ENCODE data around the gene TBC1D1.

DNA sequence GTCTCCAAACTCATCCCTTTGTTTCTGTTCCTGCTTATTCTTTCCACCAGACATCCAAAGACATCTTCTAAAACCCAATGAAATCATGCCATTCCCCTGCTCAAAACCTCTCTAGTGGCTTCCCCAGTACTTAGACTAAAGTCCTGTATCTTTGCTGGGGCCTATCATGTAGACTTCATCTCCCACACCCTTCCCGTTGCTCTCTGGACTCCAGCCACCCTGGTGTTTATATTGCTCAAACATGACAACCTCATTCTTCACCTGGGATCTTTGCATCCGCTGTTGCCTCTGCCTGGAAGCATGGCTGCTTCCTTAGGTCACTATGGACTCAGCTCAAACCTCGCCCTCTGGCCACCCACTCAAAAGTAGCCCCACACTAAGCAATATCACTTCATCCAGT lies 23.7 kb downstream of the TBC1D1 start:
- TF ChIP-seq EP300 (IDR thresholded peaks at IDR 0.05; ENCODE audit: low read depth) (no peak), POLR2A (IDR thresholded peaks at IDR 0.05) (no peak), POLR2AphosphoS5 (IDR thresholded peaks at IDR 0.05) (no peak)
- TF ChIP-seq, protein P1, sequence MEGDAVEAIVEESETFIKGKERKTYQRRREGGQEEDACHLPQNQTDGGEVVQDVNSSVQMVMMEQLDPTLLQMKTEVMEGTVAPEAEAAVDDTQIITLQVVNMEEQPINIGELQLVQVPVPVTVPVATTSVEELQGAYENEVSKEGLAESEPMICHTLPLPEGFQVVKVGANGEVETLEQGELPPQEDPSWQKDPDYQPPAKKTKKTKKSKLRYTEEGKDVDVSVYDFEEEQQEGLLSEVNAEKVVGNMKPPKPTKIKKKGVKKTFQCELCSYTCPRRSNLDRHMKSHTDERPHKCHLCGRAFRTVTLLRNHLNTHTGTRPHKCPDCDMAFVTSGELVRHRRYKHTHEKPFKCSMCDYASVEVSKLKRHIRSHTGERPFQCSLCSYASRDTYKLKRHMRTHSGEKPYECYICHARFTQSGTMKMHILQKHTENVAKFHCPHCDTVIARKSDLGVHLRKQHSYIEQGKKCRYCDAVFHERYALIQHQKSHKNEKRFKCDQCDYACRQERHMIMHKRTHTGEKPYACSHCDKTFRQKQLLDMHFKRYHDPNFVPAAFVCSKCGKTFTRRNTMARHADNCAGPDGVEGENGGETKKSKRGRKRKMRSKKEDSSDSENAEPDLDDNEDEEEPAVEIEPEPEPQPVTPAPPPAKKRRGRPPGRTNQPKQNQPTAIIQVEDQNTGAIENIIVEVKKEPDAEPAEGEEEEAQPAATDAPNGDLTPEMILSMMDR (IDR thresholded peaks at IDR 0.05) = no peak

All from transverse colon (tissue), 4 donors.